HG03159 (cell line): ENCODE measurements around the gene ACAD9.
"Not testable (repeated sequence)": the region's sequence is repeated elsewhere in the genome, so short reads cannot be mapped to it uniquely, and the experiment has no call there.

Experiments
- ATAC-seq: cut with Tn5 transposase; IDR thresholded peaks from one replicate; pipeline ENCODE4 v1.9.1; 2021; ENCODE audit warnings: mild to moderate bottlenecking, moderate library complexity; ENCODE audit not compliant: unreplicated experiment

Gene ACAD9

GRCh38 chr3:128889139-128889894 is 9.9 kb downstream of the ACAD9 start:
- ATAC-seq, result no peak

GRCh38 chr3:128895843-128896697 is 16.6 kb downstream of the ACAD9 start:
- ATAC-seq, result no peak

GRCh38 chr3:128902426-128902825 is 23.0 kb downstream of the ACAD9 start:
- ATAC-seq, result no peak

GRCh38 chr3:128903501-128903900 is 24.1 kb downstream of the ACAD9 start:
- no peak for ATAC-seq

GRCh38 chr3:128906031-128906803 is 26.8 kb downstream of the ACAD9 start:
- ATAC-seq, result no peak

GRCh38 chr3:128906804-128907525 is 27.5 kb downstream of the ACAD9 start:
- no peak for ATAC-seq

GRCh38 chr3:128907706-128908445 is 28.5 kb downstream of the ACAD9 start:
- no peak for ATAC-seq

- no peak for ATAC-seq
These were observed 29.5 kb downstream of the ACAD9 start for GRCh38 chr3:128908951-128909350.

GRCh38 chr3:128910006-128910405 is 30.6 kb downstream of the ACAD9 start:
- ATAC-seq, result no peak

- ATAC-seq, result no peak
These were observed 32.5 kb downstream of the ACAD9 start for GRCh38 chr3:128911911-128912310.

GRCh38 chr3:128914966-128915645 is 35.7 kb downstream of the ACAD9 start:
- no peak for ATAC-seq

GRCh38 chr3:128917291-128917690 is 37.9 kb downstream of the ACAD9 start:
- no peak for ATAC-seq

GRCh38 chr3:128919988-128920387 is 40.6 kb downstream of the ACAD9 start:
- no peak for ATAC-seq

GRCh38 chr3:128922804-128923459 is 43.5 kb downstream of the ACAD9 start:
- ATAC-seq, result no peak

- ATAC-seq, result no peak
These were observed 44.2 kb downstream of the ACAD9 start for GRCh38 chr3:128923576-128923975.

- not testable (repeated sequence) for ATAC-seq
These were observed 44.6 kb downstream of the ACAD9 start for GRCh38 chr3:128923986-128924385.

- no peak for ATAC-seq
These were observed 49.9 kb downstream of the ACAD9 start for GRCh38 chr3:128929364-128929763.

GRCh38 chr3:128931046-128931445 is 51.6 kb downstream of the ACAD9 start:
- ATAC-seq, result no peak
